ENCODE results near the gene DLGAP3. TPM values are rescaled to one million over a fixed set of nuclear protein-coding genes. Genes with fewer than 3 reads are reported as not detected.

The DLGAP3 gene
- total RNA-seq, 4 donors from 2014 or later = 0.06 to 0.83 (median 0.40) TPM

DNA sequence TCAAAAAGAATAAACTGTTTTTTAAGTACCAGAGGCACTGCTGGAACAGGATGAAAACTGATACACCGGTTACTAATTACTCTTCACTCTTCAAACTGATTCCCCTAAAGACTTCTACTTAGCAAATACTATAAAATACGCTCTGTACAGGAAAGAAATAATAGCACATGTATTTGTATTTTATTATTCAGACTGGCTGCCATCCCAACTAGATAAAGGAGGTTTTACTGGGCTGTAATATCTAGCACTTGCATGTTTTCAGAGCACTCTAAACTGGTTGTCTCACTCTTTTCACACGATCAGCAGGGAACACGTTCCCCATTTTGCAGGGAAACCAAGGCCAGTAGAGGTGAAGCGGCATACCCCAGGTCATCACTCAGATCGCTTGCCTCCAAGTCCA, 79.1 kb downstream of the DLGAP3 start:
- no peaks in the 10 kb centered on the region for H3K27me3 ChIP-seq
- H3K9me3 ChIP-seq = no peaks in the 10 kb centered on the region
- DNase-seq (ENCODE audit: extremely low spot score) = no peak
- H3K4me3 ChIP-seq = no peak overlapping the region
- peaks cover 35 to 54% (median 48%) of the 10 kb centered on the region in 4 donors for H3K4me1 ChIP-seq
- TF ChIP-seq, protein P1, sequence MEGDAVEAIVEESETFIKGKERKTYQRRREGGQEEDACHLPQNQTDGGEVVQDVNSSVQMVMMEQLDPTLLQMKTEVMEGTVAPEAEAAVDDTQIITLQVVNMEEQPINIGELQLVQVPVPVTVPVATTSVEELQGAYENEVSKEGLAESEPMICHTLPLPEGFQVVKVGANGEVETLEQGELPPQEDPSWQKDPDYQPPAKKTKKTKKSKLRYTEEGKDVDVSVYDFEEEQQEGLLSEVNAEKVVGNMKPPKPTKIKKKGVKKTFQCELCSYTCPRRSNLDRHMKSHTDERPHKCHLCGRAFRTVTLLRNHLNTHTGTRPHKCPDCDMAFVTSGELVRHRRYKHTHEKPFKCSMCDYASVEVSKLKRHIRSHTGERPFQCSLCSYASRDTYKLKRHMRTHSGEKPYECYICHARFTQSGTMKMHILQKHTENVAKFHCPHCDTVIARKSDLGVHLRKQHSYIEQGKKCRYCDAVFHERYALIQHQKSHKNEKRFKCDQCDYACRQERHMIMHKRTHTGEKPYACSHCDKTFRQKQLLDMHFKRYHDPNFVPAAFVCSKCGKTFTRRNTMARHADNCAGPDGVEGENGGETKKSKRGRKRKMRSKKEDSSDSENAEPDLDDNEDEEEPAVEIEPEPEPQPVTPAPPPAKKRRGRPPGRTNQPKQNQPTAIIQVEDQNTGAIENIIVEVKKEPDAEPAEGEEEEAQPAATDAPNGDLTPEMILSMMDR (IDR thresholded peaks at IDR 0.05) = no peak
- TF ChIP-seq EP300 (IDR thresholded peaks at IDR 0.05) (no peak), POLR2A (IDR thresholded peaks at IDR 0.05; ENCODE audit: low read depth) (no peak), POLR2AphosphoS5 (IDR thresholded peaks at IDR 0.05) (no peak)
- H3K36me3 ChIP-seq = peaks cover 14 to 54% (median 39%) of the 10 kb centered on the region in 4 donors
- intact Hi-C loops (cut with DNase I) = loop anchor here (5.0 to 10.0 kb wide), 2 partner anchors 63 to 134 kb away; partner anchors contain the start of gene TMEM35B
- H3K27ac ChIP-seq (replicated peaks in 1 of 4) = no peak overlapping the region
- 87% methylated on average over 6 of the region's 6 CpGs for WGBS

DNA sequence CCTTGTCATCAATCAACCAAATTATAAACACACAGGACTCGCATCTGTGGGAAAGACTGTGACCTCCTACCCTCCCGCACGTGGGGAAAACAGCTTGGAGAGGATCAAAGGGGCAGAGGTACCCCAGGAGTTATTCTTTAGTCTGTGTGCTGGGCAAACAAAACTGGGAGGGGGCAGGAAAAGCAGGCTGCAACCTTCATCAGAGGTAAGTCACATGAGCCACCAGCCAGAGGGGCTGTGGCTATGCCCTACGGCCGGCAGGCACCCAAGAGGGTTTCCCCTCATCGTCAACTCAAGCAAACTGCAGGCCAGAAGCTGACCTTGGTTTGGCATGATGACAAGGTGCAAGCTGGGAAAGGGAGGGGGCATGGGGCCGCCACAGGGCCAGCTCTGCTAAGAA, 82.4 kb downstream of the DLGAP3 start:
- Histone ChIP-seq H3K27me3 (no peaks in the 10 kb centered on the region), H3K4me1 (peaks cover 59 to 67% (median 62%) of the 10 kb centered on the region in 4 donors), H3K9me3 (no peaks in the 10 kb centered on the region), H3K4me3 (no peak overlapping the region), H3K36me3 (peaks cover 0 to 31% (median 17%) of the 10 kb centered on the region in 4 donors), H3K27ac (replicated peaks in 1 of 4) (no peak overlapping the region)
- intact Hi-C loops (cut with DNase I) = no loop called here
- WGBS = 67% methylated on average over 7 of the region's 7 CpGs
- DNase-seq (ENCODE audit: extremely low spot score) = no peak
- TF ChIP-seq EP300 (IDR thresholded peaks at IDR 0.05) (no peak), POLR2AphosphoS5 (IDR thresholded peaks at IDR 0.05) (no peak), POLR2A (IDR thresholded peaks at IDR 0.05; ENCODE audit: low read depth) (no peak)
- TF ChIP-seq, protein P1 (IDR thresholded peaks at IDR 0.05) = no peak

DNA sequence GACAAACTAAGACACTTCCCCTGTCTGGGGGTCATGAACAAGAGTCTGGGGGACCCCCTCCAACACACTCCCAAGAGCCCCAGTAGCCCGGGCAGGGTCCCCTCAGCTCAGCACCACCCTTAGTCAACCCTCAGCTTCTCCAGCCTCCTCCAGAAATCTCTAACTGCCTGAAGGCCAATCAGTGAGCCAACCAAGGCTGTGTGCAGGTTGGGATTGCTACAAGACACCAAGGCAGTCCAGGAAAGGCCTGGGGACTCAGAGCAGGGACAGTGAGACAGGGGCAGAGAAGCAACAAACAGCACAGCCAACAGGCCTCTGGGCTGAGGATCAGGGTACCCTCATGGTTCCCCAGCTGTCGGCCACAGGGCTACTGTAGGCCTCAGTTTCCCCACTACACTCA, 83.2 kb downstream of the DLGAP3 start:
- Histone ChIP-seq H3K4me3 (no peak overlapping the region), H3K27ac (replicated peaks in 1 of 4) (peak overlapping the region in 1 of 4 donors; percentile 7), H3K27me3 (no peaks in the 10 kb centered on the region), H3K36me3 (peaks cover 0 to 29% (median 15%) of the 10 kb centered on the region in 4 donors), H3K4me1 (peaks cover 51 to 63% (median 58%) of the 10 kb centered on the region in 4 donors), H3K9me3 (no peaks in the 10 kb centered on the region)
- WGBS = 100% methylated on average over 2 of the region's 2 CpGs
- TF ChIP-seq POLR2A (IDR thresholded peaks at IDR 0.05; ENCODE audit: low read depth) = no peak
- no peak for TF ChIP-seq EP300 (IDR thresholded peaks at IDR 0.05)
- TF ChIP-seq, protein P1 (IDR thresholded peaks at IDR 0.05) = no peak
- TF ChIP-seq POLR2AphosphoS5 (IDR thresholded peaks at IDR 0.05) = no peak
- intact Hi-C loops (cut with DNase I) = no loop called here
- DNase-seq (ENCODE audit: extremely low spot score) = no peak

DNA sequence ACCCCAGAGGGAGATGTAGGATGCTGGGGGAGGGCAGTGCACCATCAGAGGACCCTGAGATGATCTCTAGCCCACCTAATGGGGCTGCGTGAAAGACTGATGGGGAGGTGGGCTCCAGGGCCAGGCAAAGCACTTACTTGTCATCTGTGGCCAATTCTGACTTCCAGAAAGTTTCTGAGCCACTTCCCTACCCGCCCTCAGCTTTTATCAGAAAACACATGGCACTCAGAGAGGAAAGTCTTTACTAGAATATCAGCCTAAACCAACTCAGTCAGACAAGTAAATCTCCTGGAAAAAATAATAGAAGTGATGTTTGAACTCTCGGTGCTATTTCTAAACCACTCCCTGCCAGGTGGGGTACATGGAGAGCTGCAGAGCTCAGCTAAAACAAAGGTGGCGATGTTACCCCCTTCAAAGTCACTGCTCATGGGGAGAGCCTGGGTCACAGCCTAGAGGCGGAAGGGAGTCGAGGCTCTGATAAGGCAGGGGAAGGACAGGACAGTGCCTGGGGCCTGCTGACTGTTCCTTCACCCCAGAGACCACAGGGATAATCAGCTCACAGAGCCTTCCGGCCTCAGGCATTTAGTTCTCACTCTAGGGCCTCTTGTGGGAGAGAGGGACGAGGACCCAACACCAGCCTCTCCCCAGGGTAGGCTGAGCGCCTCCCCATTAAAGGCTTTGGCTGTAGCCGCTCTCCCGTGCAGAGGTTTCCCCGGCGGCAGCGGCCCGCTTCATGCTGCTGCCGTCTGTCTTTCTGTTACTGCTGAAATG, 84.1 kb downstream of the DLGAP3 start:
- Histone ChIP-seq H3K9me3 (no peaks in the 10 kb centered on the region), H3K36me3 (peaks cover 0 to 23% (median 13%) of the 10 kb centered on the region in 4 donors), H3K27me3 (no peaks in the 10 kb centered on the region), H3K4me3 (no peak overlapping the region), H3K4me1 (peaks cover 43 to 58% (median 54%) of the 10 kb centered on the region in 4 donors), H3K27ac (replicated peaks in 1 of 4) (no peak overlapping the region)
- no peak for DNase-seq (ENCODE audit: extremely low spot score)
- WGBS = 78% methylated on average over 16 of the region's 16 CpGs
- no peak for TF ChIP-seq EP300 (IDR thresholded peaks at IDR 0.05)
- TF ChIP-seq POLR2A (IDR thresholded peaks at IDR 0.05; ENCODE audit: low read depth) = no peak
- TF ChIP-seq POLR2AphosphoS5 (IDR thresholded peaks at IDR 0.05) = no peak
- intact Hi-C loops (cut with DNase I) = no loop called here

GRCh38 chr1:34844252-34844634, 85.2 kb downstream of the DLGAP3 start:
- no peaks in the 10 kb centered on the region for H3K27me3 ChIP-seq
- DNase-seq (ENCODE audit: extremely low spot score) = no peak
- no peak overlapping the region for H3K4me3 ChIP-seq
- peaks cover 0 to 16% (median 6%) of the 10 kb centered on the region in 4 donors for H3K36me3 ChIP-seq
- WGBS = 74% methylated on average over 4 of the region's 4 CpGs
- TF ChIP-seq POLR2A (IDR thresholded peaks at IDR 0.05; ENCODE audit: low read depth) = no peak
- TF ChIP-seq, protein P1 (IDR thresholded peaks at IDR 0.05) = no peak
- TF ChIP-seq POLR2AphosphoS5 (IDR thresholded peaks at IDR 0.05) = no peak
- no peak for TF ChIP-seq EP300 (IDR thresholded peaks at IDR 0.05)
- H3K4me1 ChIP-seq = peaks cover 43 to 59% (median 54%) of the 10 kb centered on the region in 4 donors
- intact Hi-C loops (cut with DNase I) = no loop called here
- no peaks in the 10 kb centered on the region for H3K9me3 ChIP-seq
- H3K27ac ChIP-seq (replicated peaks in 1 of 4) = peak overlapping the region in 3 of 4 donors; percentile 10 to 54 (median 28)

All from esophagus muscularis mucosa (tissue), 4 donors.